Nucleus accumbens (tissue), 56 donors: ENCODE results near the gene EYA2.
A peak's percentile ranks its signal among the peaks of the same experiment; 100 is the strongest.

Experiments used
- DNase-seq, 56 donors: peaks; one replicate each; lab custom pipeline; 2025; lab: John Stamatoyannopoulos, UW

Gene EYA2

DNA sequence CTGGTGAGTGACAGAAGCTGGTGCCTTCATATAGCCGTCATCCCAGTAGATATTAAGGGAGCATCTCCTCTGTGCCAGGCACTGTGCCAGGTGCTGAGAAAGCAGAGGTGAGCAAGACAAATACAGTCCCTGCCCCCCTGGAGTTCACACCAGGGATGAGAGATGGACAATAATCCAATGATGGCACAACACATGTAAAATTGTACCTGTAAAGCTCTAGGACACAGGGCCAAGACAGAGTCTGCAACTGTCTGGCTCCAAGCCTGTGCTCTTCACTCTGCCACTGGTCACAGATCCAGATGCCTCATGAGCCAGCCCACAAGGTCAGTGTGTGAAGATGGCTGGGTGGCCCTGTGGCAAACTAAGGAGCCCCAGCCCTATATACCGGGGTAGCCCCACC lies 133.8 kb downstream of the EYA2 start:
- no peak for DNase-seq

DNA sequence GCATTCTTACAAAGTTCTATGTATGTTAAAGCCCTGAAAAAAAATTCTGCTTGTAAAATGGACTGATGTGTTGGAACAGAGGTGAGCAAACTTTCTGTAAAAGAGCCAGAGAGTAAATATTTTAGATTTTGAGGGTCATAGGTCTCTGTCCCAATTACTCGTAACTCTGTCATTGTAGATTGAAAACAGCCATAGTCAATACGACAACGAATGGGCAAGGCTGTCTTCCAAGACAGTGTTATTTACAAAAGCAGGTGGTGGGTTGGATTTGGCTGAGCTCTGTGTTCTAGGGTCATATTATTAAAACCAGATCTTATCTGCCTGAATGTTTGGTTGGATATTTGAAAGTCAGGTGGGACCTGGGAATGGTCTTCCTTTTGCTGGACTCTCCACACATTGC lies 135.2 kb downstream of the EYA2 start:
- DNase-seq: no peak

- no peak for DNase-seq
These were observed 135.7 kb downstream of the EYA2 start for GRCh38 chr20:47030271-47030810.

DNA sequence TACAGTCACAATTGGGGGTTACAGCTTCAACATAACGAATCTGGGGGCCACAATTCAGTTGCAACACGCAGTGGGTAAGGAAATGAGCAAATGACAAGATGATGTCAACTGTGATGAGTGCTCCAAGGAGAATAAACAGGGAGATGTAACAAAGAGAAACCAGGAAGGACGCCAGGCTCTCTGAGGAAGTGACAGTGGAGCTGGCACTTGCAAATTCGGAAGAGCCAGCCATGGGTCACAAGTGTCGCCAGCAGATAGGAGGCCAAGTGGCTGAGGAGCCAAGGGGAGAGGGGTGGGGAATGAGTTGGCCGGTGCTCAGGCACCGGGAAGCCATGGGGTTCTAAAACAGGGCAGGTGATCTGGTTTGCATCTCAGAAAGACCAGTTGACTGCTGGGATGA lies 136.4 kb downstream of the EYA2 start:
- DNase-seq: no peak

- DNase-seq: peak in 2 of 56 donors; percentile 13 to 14
These were observed 137.2 kb downstream of the EYA2 start for GRCh38 chr20:47031821-47032220.

GRCh38 chr20:47032933-47033578 lies 138.4 kb downstream of the EYA2 start:
- no peak for DNase-seq

GRCh38 chr20:47033665-47034064 lies 139.0 kb downstream of the EYA2 start:
- no peak for DNase-seq

DNA sequence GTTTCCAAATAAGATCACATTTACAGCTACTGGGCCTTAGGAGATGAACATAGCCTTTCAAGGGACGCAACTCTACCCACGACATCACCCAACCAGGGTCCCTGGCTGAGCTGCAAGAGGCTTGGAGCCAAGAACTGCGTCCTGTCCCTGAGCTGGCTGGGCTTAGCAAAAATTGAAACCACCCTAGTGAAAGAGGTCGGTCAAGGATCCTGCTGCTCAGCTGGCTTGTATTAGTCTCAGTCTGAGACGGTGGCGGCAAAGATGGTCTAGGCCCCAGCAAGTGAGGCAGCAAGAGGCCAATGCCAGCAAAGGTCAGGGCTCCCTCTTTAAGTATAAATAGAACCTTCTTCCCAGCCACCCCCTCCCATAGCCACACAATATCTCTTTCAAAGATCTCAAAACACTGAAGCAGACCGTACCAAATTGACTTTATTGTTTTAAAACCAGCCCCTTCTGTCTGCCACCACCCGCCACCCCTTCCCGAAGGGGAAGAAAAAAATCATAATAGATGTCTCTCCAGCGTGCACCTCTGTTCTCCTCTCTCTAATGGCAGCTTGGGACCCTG lies 140.5 kb downstream of the EYA2 start:
- DNase-seq: peak in 1 of 56 donors; percentile 27

- DNase-seq: no peak
These were observed 141.6 kb downstream of the EYA2 start for GRCh38 chr20:47036091-47036870.

GRCh38 chr20:47038566-47039560 lies 144.2 kb downstream of the EYA2 start:
- no peak for DNase-seq

DNA sequence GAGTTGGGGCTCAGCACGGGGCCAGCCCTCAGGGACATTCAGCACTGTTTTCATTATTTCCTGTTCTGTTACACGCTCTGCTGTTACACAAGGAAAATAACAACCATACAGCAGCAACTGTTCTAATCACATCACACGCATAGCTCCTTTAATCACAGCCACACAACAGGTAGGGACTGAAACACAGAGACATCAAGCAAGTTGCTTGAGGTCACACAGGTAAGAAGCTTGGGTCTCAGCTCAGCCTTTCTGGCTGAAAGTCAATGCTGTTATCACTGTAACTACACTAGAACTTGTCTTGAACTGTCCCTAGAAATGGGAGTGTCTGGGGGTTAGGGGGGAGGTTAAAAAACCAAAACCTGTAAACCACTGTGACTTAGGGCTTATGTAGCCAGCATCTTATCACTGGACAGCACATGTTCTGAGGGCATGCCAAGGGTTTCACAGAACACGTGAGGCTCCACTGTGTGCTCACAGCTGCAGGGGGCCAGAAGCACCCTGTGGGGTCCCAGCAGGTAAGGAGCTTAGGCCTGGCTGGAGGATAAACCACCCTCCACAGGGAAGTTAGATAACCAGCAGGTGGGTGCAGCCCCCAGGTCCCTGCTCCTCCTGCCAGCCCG lies 146.0 kb downstream of the EYA2 start:
- no peak for DNase-seq

GRCh38 chr20:47041396-47041899 lies 146.8 kb downstream of the EYA2 start:
- no peak for DNase-seq

- no peak for DNase-seq
These were observed 147.8 kb downstream of the EYA2 start for GRCh38 chr20:47042464-47042863.

GRCh38 chr20:47043086-47043485 lies 148.4 kb downstream of the EYA2 start:
- no peak for DNase-seq

- no peak for DNase-seq
These were observed 150.3 kb downstream of the EYA2 start for GRCh38 chr20:47044938-47045337.

DNA sequence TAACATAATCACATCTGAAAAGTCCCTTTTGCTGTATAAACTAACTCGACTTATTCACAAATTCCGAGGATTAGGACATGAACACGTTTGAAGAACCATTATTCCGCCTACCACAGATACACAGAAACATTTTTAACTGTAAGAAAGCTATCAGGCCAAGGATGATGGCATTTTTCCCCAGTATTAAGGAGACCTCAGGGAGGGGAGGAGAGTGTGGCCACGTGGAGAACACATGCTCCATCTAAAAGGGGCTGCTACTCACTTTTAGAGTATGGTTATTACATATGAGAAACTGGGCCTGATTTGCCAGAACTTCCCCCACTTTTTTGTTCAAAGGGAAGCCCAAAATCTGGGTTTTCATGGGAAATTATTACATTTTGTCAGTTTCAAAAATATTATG lies 153.4 kb downstream of the EYA2 start:
- DNase-seq: no peak

- no peak for DNase-seq
These were observed 155.1 kb downstream of the EYA2 start for GRCh38 chr20:47049771-47050170.

DNA sequence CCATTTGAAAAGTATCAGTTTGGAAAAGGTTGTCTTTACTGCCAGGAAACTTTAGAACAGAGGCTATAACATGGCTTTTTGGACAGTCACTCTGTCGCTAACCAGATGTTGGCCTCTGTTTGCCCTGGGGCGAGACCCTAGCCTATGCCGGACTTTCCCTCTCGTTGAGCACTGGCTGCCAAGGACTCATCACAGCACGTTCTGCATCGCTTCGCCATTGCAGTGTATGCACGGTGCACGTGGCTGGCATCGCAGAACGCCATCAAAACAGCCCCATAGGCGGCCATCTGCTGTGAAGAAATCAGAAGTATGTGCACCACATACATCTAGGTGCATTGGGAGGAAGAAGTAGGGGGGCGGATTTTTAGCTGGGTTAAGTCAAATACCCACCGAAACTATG lies 156.4 kb downstream of the EYA2 start:
- no peak for DNase-seq

- peak in 8 of 56 donors; percentile 1 to 26 (median 11) for DNase-seq
These were observed 157.4 kb downstream of the EYA2 start for GRCh38 chr20:47051936-47052526.
